Heart left ventricle (tissue), 16 donors: ENCODE data around the gene TMEM182. TPM values are rescaled to one million over a fixed set of nuclear protein-coding genes. Genes with fewer than 3 reads are reported as not detected.

Source experiments
- ATAC-seq, 4 donors: fragments of 200-7000 bp; cut with Tn5 transposase; one replicate each; pipeline ENCODE4 v1.9.1; 2020 to 2022; ENCODE audit warnings: moderate library complexity in 4 of 4, mild to moderate bottlenecking in 3 of 4, moderate number of reproducible peaks in 1 of 4
- DNase-seq, 5 donors: peaks; one replicate each; pipeline ENCODE4 v3.0.0-alpha.2; 2020
- H3K27ac ChIP-seq, 12 donors: fragments of 200-600 bp; sonication (generic) in 4 of 12; one replicate each; pipeline versions ENCODE4 v1.5.0 to v1.8.0; 2016 to 2022; ENCODE audit warnings: mild to moderate bottlenecking in 2 of 12
- H3K27me3 ChIP-seq, 9 donors: fragments of 200-600 bp; sonication (generic) in 2 of 9; one replicate each; pipeline versions ENCODE4 v1.5.1 to v1.8.0; 2016 to 2022; ENCODE audit warnings: mild to moderate bottlenecking in 3 of 9
- H3K36me3 ChIP-seq, 9 donors: fragments of 200-600 bp; sonication (generic) in 2 of 9; one replicate each; pipeline versions ENCODE4 v1.5.0 to v1.8.0; 2018 to 2022; ENCODE audit warnings: mild to moderate bottlenecking in 2 of 9
- H3K4me1 ChIP-seq, 12 donors: fragments of 200-600 bp; sonication (generic) in 4 of 12; one replicate each; pipeline versions ENCODE4 v1.5.0 to v1.8.0; 2016 to 2022; ENCODE audit warnings: mild to moderate bottlenecking in 3 of 12
- H3K4me3 ChIP-seq, 12 donors: fragments of 200-600 bp; sonication (generic) in 4 of 12; one replicate each; pipeline versions ENCODE4 v1.5.0 to v1.8.0; 2017 to 2022; ENCODE audit warnings: mild to moderate bottlenecking in 9 of 12, moderate library complexity in 4 of 12
- H3K9me3 ChIP-seq, 12 donors: fragments of 200-600 bp; sonication (generic) in 4 of 12; one replicate each; pipeline versions ENCODE4 v1.5.0 to v1.8.0; 2016 to 2022; ENCODE audit warnings: mild to moderate bottlenecking in 1 of 12
- CTCF ChIP-seq, 12 donors: fragments of 200-600 bp; sonication (generic) in 4 of 12; IDR thresholded peaks; one replicate each; pipeline versions ENCODE4 v1.5.0 to v1.8.0; 2018 to 2022; ENCODE audit warnings: antibody characterized with exemption in 12 of 12, mild to moderate bottlenecking in 5 of 12
- POLR2A ChIP-seq, 2 donors: fragments of 450-650 bp; IDR thresholded peaks; one replicate each; pipeline ENCODE4 v1.6.1; 2017; ENCODE audit warnings: antibody characterized with exemption in 2 of 2, mild to moderate bottlenecking in 2 of 2, moderate library complexity in 2 of 2
- WGBS, 4 donors: extraction: QIAGEN DNeasy Blood & Tissue Kit in 2 of 4; methylation state at CpG; one replicate each; pipeline versions ENCODE4 v1.1.5 to v1.1.7; 2013 to 2018; 5-methylcytosine and 5-hydroxymethylcytosine counted together
- intact Hi-C, 10 donors: fragments of 100-400 bp; cut with DNase I; formaldehyde crosslinking; loops; one replicate each; pipeline versions ENCODE4 v1.11.1 to v1.14.2; 2022
- polyA plus RNA-seq, 2 donors: library from polyadenylated mRNA; stranded (reverse); fragments of 200-250 nt; gene quantifications; one replicate each; pipeline ENCODE4 v1.2.3, GENCODE V29; 2013
- total RNA-seq, 9 donors: library from RNA; depleted of rRNA in 2 of 9; stranded (reverse); fragments of >200 nt in 2 of 9; fragmentation: NEBNext Ultra II Directional in 3 of 9; extraction: Animal tissue kit (Norgen Biotek cat#: 25700) in 3 of 9; gene quantifications; one replicate each; pipeline versions ENCODE4 v1.1.0 to v1.2.4, GENCODE V29; 2016 to 2023
- donor health status: ischemic (EF 13 %, LVEDD 7.1; RV severe dilation, severe dysfunction).
- donor health status: healthy with polysubstance abuse.
- donor health status: DM: no; HTN: yes; CAD: no.
- donor health status: DM: no; HTN: no; CAD: no.
- donor health status: ischemic (EF 25% LVEDD 6.9; RV normal size, moderate dysfunction).
- donor health status: ischemic (EF 25% LVEDD 5.7; RV mildly dilated, moderate dysfunction).
- donor health status: healthy.
- donor health status: DM: yes; HTN: yes; CAD: no.
- donor health status: ischemic (EF 35%, LVEDD 5.7; RV mildly dilated, moderate dysfunction).
- donor health status: nonischemic (EF 11% LVEDD 7.7; RV severe dilation, severe dysfunction).
- donor health status: DM: yes; HTN: yes; CAD: no.
- donor health status: PGD.
- donor health status: ischemic (EF 29% LVEDD 5.4; RV normal size, mild dysfunction).
- donor health status: nonischemic (EF 23%, LVEDD 6.1; RV moderate dilation, normal function).

TMEM182 gene
- total and polyA plus RNA-seq, 11 donors: 7.5 to 179 (median 144) TPM

- intact Hi-C loops: no loop called here
- no peak overlapping the region for H3K27ac ChIP-seq
Measured at GRCh38 chr2:102768892-102769291, 7.1 kb downstream of the TMEM182 start.

GRCh38 chr2:102770506-102770905, 8.7 kb downstream of the TMEM182 start:
- intact Hi-C loops: no loop called here
- no peaks in the 10 kb centered on the region for H3K9me3 ChIP-seq
- 42 to 56% (median 49%) methylated on average over 3 of the region's 3 CpGs for WGBS, 4 donors
- TF ChIP-seq POLR2A (IDR thresholded peaks at IDR 0.05): no peak
- TF ChIP-seq CTCF (IDR thresholded peaks at IDR 0.05): no peak
- peaks cover 0 to 28% (median 5%) of the 10 kb centered on the region in 12 donors for H3K4me1 ChIP-seq
- no peak overlapping the region for H3K4me3 ChIP-seq
- peaks cover 0 to 17% (median 0%) of the 10 kb centered on the region in 9 donors for H3K36me3 ChIP-seq
- no peaks in the 10 kb centered on the region for H3K27me3 ChIP-seq
- H3K27ac ChIP-seq: peak overlapping the region in 5 of 12 donors; percentile 7 to 45 (median 17)
- ATAC-seq (peak; percentile 62 to 79 (median 72)), DNase-seq (no peak)

More at GRCh38 chr2:102768892-102769291, 7.1 kb downstream of the TMEM182 start:
- no peak for ATAC-seq
- no peaks in the 10 kb centered on the region for H3K27me3 ChIP-seq
- DNase-seq: no peak
- H3K4me3 ChIP-seq: no peak overlapping the region
- no peaks in the 10 kb centered on the region for H3K9me3 ChIP-seq
- no peak for TF ChIP-seq CTCF (IDR thresholded peaks at IDR 0.05)
- no peak for TF ChIP-seq POLR2A (IDR thresholded peaks at IDR 0.05)
- H3K36me3 ChIP-seq: peaks cover 0 to 21% (median 0%) of the 10 kb centered on the region in 9 donors
- peaks cover 0 to 34% (median 5%) of the 10 kb centered on the region in 12 donors for H3K4me1 ChIP-seq

GRCh38 chr2:102771114-102771513, 9.3 kb downstream of the TMEM182 start:
- ATAC-seq: peak in 3 of 4 donors; percentile 31 to 58 (median 40)
- Histone ChIP-seq H3K4me3 (no peak overlapping the region), H3K27ac (peak overlapping the region in 6 of 12 donors; percentile 7 to 45 (median 32)), H3K9me3 (no peaks in the 10 kb centered on the region), H3K36me3 (peaks cover 0 to 16% (median 0%) of the 10 kb centered on the region in 9 donors), H3K27me3 (no peaks in the 10 kb centered on the region), H3K4me1 (peaks cover 0 to 26% (median 5%) of the 10 kb centered on the region in 12 donors)
- DNase-seq: no peak
- WGBS, 4 donors: 37 to 57% (median 49%) methylated on average over 3 of the region's 3 CpGs
- intact Hi-C loops: no loop called here
- TF ChIP-seq POLR2A (IDR thresholded peaks at IDR 0.05) (no peak), CTCF (IDR thresholded peaks at IDR 0.05) (no peak)

GRCh38 chr2:102772659-102773058, 10.8 kb downstream of the TMEM182 start:
- DNase-seq: no peak
- 59 to 78% (median 67%) methylated on average over 3 of the region's 3 CpGs for WGBS, 4 donors
- Histone ChIP-seq H3K9me3 (no peaks in the 10 kb centered on the region), H3K4me1 (peaks cover 0 to 26% (median 5%) of the 10 kb centered on the region in 12 donors), H3K27ac (peak overlapping the region in 5 of 12 donors; percentile 13 to 44 (median 27)), H3K4me3 (no peak overlapping the region), H3K36me3 (peaks cover 0 to 19% (median 0%) of the 10 kb centered on the region in 9 donors), H3K27me3 (no peaks in the 10 kb centered on the region)
- peak in 1 of 4 donors; percentile 34 for ATAC-seq
- intact Hi-C loops: no loop called here
- no peak for TF ChIP-seq CTCF (IDR thresholded peaks at IDR 0.05)
- no peak for TF ChIP-seq POLR2A (IDR thresholded peaks at IDR 0.05)
